GM18526 (cell line): ENCODE data around the gene WNK3.

Source experiments
- POLR2A ChIP-seq: IDR thresholded peaks from 3 replicates; pipeline ENCODE4 v1.6.1; 2011; ENCODE audit not compliant: insufficient read length; ENCODE audit errors: extremely low read depth

WNK3 gene

GRCh38 chrX:54181202-54181953 is 176.5 kb downstream of the WNK3 start:
- TF ChIP-seq POLR2A: no peak

GRCh38 chrX:54180403-54180802 is 177.4 kb downstream of the WNK3 start:
- TF ChIP-seq POLR2A: no peak

GRCh38 chrX:54178100-54178940 is 179.5 kb downstream of the WNK3 start:
- no peak for TF ChIP-seq POLR2A

- no peak for TF ChIP-seq POLR2A
These were observed 180.5 kb downstream of the WNK3 start for GRCh38 chrX:54177306-54177705.

GRCh38 chrX:54173791-54174190 is 184.1 kb downstream of the WNK3 start:
- TF ChIP-seq POLR2A: no peak

- TF ChIP-seq POLR2A: no peak
These were observed 185.4 kb downstream of the WNK3 start for GRCh38 chrX:54172455-54172854.

- TF ChIP-seq POLR2A: no peak
These were observed 186.2 kb downstream of the WNK3 start for GRCh38 chrX:54171527-54172250.

- no peak for TF ChIP-seq POLR2A
These were observed 186.8 kb downstream of the WNK3 start for GRCh38 chrX:54171091-54171490.

- no peak for TF ChIP-seq POLR2A
These were observed 190.9 kb downstream of the WNK3 start for GRCh38 chrX:54166915-54167314.

- TF ChIP-seq POLR2A: no peak
These were observed 200.3 kb downstream of the WNK3 start for GRCh38 chrX:54157561-54157960.
